Parathyroid adenoma (tissue), 2 donors: Measurements from ENCODE around the gene PMFBP1.

ENCODE experiments used
- H2AFZ ChIP-seq: fragments of 300-600 bp; sonication (generic); one replicate; pipeline ENCODE4 v1.7.0; 2017; ENCODE audit warnings: antibody characterized with exemption, mild to moderate bottlenecking
- H3K27ac ChIP-seq: fragments of 300-600 bp; sonication (generic); one replicate; pipeline ENCODE4 v1.7.0; 2017
- H3K27me3 ChIP-seq: fragments of 300-600 bp; sonication (generic); one replicate; pipeline ENCODE4 v1.7.0; 2017; ENCODE audit warnings: low read length; ENCODE audit not compliant: control insufficient read depth, insufficient read depth
- H3K36me3 ChIP-seq: fragments of 300-600 bp; sonication (generic); one replicate; pipeline ENCODE4 v1.7.0; 2017; ENCODE audit warnings: low read length; ENCODE audit not compliant: control insufficient read depth, insufficient read depth
- H3K4me1 ChIP-seq: fragments of 300-600 bp; sonication (generic); one replicate; pipeline ENCODE4 v1.7.0; 2017; ENCODE audit warnings: control low read depth
- H3K4me2 ChIP-seq: fragments of 300-600 bp; sonication (generic); one replicate; pipeline ENCODE4 v1.7.0; 2017; ENCODE audit warnings: low read length
- H3K4me3 ChIP-seq: fragments of 300-600 bp; sonication (generic); one replicate; pipeline ENCODE4 v1.7.0; 2017; ENCODE audit warnings: low read depth, low read length
- H3K79me2 ChIP-seq: fragments of 300-600 bp; sonication (generic); one replicate; pipeline ENCODE4 v1.7.0; 2017; ENCODE audit warnings: control low read depth
- H3K9ac ChIP-seq: fragments of 300-600 bp; sonication (generic); one replicate; pipeline ENCODE4 v1.7.0; 2017; ENCODE audit warnings: mild to moderate bottlenecking
- H3K9me3 ChIP-seq: fragments of 300-600 bp; sonication (generic); one replicate; pipeline ENCODE4 v1.7.0; 2017; ENCODE audit warnings: low read length; ENCODE audit not compliant: control insufficient read depth
- TF ChIP-seq, protein P1 (sequence below): fragments of 300-600 bp; sonication (generic); IDR thresholded peaks from one replicate; pipeline ENCODE4 v1.7.0; 2017; ENCODE audit warnings: antibody characterized with exemption, mild to moderate bottlenecking
- donor health status: primary hyperparathyroidism.

PMFBP1 gene

DNA sequence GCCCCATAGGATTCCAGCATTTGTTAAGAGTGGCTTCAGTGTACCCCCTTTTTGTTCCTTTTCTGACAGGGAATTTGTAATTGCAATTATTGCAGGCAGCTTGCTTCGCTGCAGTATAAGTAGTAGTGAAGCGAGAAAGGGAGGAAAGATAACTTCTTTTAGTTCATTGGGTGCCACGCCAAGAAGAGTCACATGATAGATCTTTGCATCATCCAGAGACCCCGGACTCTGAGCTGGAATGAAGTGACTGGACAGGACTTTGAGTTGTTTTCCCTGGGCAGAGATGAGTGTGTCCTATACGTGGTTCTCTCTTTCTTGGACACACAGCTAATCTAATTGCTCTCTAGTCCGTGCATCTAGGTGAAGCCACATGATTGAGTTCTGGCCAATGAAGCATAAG is 44.8 kb upstream of the PMFBP1 start:
- Histone ChIP-seq H3K36me3 (no peaks in the 10 kb centered on the region), H3K4me1 (no peaks in the 10 kb centered on the region), H3K4me3 (no peak overlapping the region), H3K9ac (no peak overlapping the region), H3K79me2 (no peaks in the 10 kb centered on the region), H3K27me3 (no peaks in the 10 kb centered on the region), H3K4me2 (no peak overlapping the region), H3K9me3 (no peaks in the 10 kb centered on the region), H2AFZ (no peak overlapping the region), H3K27ac (no peak overlapping the region)
- TF ChIP-seq, protein P1, sequence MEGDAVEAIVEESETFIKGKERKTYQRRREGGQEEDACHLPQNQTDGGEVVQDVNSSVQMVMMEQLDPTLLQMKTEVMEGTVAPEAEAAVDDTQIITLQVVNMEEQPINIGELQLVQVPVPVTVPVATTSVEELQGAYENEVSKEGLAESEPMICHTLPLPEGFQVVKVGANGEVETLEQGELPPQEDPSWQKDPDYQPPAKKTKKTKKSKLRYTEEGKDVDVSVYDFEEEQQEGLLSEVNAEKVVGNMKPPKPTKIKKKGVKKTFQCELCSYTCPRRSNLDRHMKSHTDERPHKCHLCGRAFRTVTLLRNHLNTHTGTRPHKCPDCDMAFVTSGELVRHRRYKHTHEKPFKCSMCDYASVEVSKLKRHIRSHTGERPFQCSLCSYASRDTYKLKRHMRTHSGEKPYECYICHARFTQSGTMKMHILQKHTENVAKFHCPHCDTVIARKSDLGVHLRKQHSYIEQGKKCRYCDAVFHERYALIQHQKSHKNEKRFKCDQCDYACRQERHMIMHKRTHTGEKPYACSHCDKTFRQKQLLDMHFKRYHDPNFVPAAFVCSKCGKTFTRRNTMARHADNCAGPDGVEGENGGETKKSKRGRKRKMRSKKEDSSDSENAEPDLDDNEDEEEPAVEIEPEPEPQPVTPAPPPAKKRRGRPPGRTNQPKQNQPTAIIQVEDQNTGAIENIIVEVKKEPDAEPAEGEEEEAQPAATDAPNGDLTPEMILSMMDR: no peak

DNA sequence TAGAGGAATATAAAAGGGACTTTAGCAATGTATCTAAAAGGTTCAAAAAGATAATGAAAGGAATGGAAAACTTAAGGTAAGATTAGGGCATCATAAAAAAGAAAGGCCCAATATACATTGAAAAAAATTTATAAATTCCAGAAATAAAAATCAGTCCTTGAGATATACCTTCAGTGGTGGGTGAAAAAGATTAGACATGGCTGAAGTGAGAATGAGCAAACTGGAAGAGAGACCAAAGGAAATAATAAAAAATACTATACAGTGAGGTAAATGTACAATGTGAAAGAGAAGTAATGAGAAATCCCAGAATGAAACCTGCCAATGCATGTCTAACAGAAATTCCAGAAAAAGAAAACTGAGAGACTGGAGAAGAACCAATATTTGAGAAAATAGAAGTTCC is 42.9 kb upstream of the PMFBP1 start:
- no peaks in the 10 kb centered on the region for H3K9me3 ChIP-seq
- no peak overlapping the region for H2AFZ ChIP-seq
- H3K9ac ChIP-seq: no peak overlapping the region
- H3K4me2 ChIP-seq: no peak overlapping the region
- H3K27ac ChIP-seq: no peak overlapping the region
- H3K4me3 ChIP-seq: no peak overlapping the region
- no peaks in the 10 kb centered on the region for H3K36me3 ChIP-seq
- TF ChIP-seq, protein P1: no peak
- no peaks in the 10 kb centered on the region for H3K27me3 ChIP-seq
- H3K79me2 ChIP-seq: no peaks in the 10 kb centered on the region
- H3K4me1 ChIP-seq: no peaks in the 10 kb centered on the region

DNA sequence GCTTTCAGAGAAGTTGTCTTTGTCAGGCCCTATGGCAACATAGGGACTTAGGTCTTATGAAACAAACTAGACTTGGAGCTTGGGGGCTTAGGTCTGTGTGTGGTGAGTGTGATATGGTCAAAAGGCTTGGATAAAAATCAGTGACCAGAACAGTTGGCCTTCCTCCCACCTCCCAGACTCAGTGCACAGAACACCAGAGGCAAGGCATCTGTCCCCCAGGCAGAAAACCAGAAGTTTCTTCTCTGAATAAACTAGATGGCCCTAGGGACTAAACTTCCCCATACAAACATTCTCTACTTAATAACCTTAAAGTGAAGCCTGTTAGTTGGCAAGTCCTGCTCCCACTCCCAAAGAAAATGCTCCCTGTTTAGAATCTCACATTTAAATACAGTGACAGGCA is 39.2 kb upstream of the PMFBP1 start:
- Histone ChIP-seq H3K9me3 (no peaks in the 10 kb centered on the region), H3K9ac (no peak overlapping the region), H2AFZ (no peak overlapping the region), H3K4me1 (no peaks in the 10 kb centered on the region), H3K79me2 (no peaks in the 10 kb centered on the region), H3K27ac (no peak overlapping the region), H3K4me3 (no peak overlapping the region), H3K27me3 (no peaks in the 10 kb centered on the region), H3K36me3 (no peaks in the 10 kb centered on the region), H3K4me2 (no peak overlapping the region)
- TF ChIP-seq, protein P1: no peak

DNA sequence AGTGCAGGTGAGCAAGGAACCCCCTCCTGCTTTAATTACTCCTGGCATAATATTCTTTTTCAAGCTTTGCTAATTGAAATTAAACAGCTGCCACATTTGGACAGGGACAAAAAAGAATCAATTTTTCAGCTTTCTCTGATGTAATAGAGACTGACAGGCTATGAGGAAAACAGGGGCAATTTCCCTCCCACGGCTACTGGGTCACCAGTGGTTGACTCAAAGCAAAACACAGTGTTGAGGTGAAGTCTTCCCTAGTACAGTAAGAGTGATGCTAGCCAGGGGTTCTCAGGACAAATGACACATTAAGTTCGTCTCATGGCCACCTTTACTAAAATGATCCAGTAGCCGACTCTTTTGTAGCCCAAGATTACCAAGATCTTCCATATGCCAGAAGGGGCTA is 38.6 kb upstream of the PMFBP1 start:
- no peaks in the 10 kb centered on the region for H3K79me2 ChIP-seq
- no peak overlapping the region for H2AFZ ChIP-seq
- no peaks in the 10 kb centered on the region for H3K9me3 ChIP-seq
- no peak overlapping the region for H3K27ac ChIP-seq
- no peaks in the 10 kb centered on the region for H3K4me1 ChIP-seq
- H3K36me3 ChIP-seq: no peaks in the 10 kb centered on the region
- no peak overlapping the region for H3K4me3 ChIP-seq
- TF ChIP-seq, protein P1: no peak
- H3K9ac ChIP-seq: no peak overlapping the region
- no peaks in the 10 kb centered on the region for H3K27me3 ChIP-seq
- H3K4me2 ChIP-seq: no peak overlapping the region

DNA sequence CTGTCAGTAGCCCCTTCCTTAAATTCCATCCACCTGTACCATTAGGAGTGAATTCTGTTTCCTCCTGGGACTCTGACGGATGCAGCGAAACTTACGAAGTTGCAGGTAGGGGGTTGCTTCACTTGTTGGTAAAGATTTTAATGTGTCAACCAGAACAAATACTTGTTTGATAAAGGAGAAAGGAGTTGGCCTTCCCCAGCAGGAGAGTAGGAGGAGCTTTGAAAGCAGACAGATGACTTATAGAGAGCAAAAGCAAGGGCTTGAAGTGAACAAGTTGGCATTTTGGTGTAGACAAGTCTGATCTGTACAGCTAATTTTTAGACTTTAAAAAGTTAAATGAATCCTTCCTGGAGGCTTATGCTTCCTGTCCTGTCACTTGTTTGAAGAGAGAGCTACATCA is 38.1 kb upstream of the PMFBP1 start:
- Histone ChIP-seq H3K4me2 (no peak overlapping the region), H3K27me3 (no peaks in the 10 kb centered on the region), H3K36me3 (no peaks in the 10 kb centered on the region), H3K79me2 (no peaks in the 10 kb centered on the region), H3K9me3 (no peaks in the 10 kb centered on the region), H3K27ac (no peak overlapping the region), H3K4me3 (no peak overlapping the region), H3K9ac (no peak overlapping the region), H3K4me1 (no peaks in the 10 kb centered on the region), H2AFZ (no peak overlapping the region)
- TF ChIP-seq, protein P1: no peak
